Suprapubic skin (tissue), 3 donors: ENCODE data around the gene CUBN.

Experiments
- EP300 ChIP-seq: sonication (generic); formaldehyde crosslinking; IDR thresholded peaks from one replicate; pipeline ENCODE4 v1.6.1; 2017; ENCODE audit warnings: antibody characterized with exemption
- TF ChIP-seq, protein P1 (sequence below), 2 donors: fragments of 200-600 bp in 1 of 2; fragments of 450-650 bp in 1 of 2; sonication (generic) in 1 of 2; IDR thresholded peaks; one replicate each; pipeline ENCODE4 v1.5.1; 2016 to 2019; ENCODE audit warnings: antibody characterized with exemption in 2 of 2, mild to moderate bottlenecking in 1 of 2, moderate library complexity in 1 of 2

DNA sequence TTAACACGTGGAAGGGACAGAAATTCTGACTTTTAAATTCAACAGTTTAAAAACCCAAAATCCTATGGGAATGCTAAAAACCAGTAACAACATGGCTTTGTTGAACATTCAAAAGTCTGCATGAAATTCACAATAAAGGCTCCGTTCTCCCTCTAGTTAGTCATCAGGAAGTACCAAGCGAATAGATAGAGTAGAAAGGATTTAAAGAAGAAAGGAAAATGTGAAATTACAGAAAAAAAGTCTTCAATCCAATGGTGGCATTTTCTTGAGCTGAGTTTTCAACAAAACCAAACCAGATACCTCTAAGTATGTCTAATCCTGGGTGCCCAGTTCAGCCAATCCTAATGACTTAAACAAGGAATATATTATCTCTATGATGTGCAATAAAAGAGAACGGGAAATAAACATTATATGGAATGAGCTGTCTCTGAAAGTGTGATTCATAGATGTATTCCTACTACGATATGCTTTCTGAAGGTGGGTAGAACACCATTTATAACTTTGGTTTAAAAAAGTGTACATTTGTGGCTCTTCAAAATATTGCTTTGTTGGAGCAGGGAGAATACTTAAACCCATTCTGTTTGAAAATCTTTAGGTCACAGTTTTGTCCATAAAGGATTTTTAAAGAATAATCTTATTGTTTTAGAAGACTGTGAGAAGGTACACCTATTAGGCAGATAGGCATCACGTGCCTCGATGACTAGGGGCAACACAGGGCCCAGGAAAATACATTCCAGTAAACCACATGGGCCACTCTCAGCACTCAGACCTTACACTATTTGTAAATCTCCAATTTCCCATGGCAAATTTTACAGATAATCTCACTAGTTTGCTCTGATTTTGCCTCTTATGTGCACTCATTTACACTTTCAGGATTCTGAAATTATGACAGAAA, 87.7 kb downstream of the CUBN start:
- TF ChIP-seq, protein P1, sequence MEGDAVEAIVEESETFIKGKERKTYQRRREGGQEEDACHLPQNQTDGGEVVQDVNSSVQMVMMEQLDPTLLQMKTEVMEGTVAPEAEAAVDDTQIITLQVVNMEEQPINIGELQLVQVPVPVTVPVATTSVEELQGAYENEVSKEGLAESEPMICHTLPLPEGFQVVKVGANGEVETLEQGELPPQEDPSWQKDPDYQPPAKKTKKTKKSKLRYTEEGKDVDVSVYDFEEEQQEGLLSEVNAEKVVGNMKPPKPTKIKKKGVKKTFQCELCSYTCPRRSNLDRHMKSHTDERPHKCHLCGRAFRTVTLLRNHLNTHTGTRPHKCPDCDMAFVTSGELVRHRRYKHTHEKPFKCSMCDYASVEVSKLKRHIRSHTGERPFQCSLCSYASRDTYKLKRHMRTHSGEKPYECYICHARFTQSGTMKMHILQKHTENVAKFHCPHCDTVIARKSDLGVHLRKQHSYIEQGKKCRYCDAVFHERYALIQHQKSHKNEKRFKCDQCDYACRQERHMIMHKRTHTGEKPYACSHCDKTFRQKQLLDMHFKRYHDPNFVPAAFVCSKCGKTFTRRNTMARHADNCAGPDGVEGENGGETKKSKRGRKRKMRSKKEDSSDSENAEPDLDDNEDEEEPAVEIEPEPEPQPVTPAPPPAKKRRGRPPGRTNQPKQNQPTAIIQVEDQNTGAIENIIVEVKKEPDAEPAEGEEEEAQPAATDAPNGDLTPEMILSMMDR (IDR thresholded peaks at IDR 0.05), result no peak
- no peak for TF ChIP-seq EP300
